Measurements from ENCODE around the gene SYNE2. TPM values are rescaled to one million over a fixed set of nuclear protein-coding genes. Genes with fewer than 3 reads are reported as not detected.

The SYNE2 gene
- total RNA-seq, 2 donors from 2014 or later = 147 to 153 TPM

DNA sequence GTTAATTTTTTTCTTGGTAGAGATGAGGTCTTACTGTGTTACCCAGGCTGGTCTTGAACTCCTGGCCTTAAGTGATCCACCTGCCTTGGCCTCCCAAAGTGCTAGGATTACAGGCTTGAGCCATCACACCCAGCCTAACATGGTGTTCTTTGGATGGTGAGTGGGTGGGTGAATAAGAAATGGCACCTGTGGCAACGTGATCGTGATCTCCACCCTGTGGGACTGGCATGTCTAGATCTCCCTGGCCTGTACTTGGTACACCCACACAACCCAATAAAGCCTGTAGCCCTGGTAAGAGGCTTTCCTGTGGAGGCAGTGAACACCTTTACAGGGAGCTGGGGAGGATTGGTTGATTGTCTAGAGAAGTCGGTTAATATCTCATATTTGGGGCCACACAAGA is 25.2 kb downstream of the SYNE2 start:
- intact Hi-C loops (cut with DNase I) = no loop called here
- Histone ChIP-seq H3K4me1 (peaks cover 11% of the 10 kb centered on the region), H3K9me3 (no peaks in the 10 kb centered on the region), H3K4me3 (no peak overlapping the region), H3K27ac (peak overlapping the region; percentile 61), H3K36me3 (no peaks in the 10 kb centered on the region), H3K9ac (ENCODE audit: low read depth in 2 of 2, low read length in 2 of 2) (no peak overlapping the region), H3K27me3 (no peaks in the 10 kb centered on the region)
- no peak for DNase-seq
- TF ChIP-seq, protein P1, sequence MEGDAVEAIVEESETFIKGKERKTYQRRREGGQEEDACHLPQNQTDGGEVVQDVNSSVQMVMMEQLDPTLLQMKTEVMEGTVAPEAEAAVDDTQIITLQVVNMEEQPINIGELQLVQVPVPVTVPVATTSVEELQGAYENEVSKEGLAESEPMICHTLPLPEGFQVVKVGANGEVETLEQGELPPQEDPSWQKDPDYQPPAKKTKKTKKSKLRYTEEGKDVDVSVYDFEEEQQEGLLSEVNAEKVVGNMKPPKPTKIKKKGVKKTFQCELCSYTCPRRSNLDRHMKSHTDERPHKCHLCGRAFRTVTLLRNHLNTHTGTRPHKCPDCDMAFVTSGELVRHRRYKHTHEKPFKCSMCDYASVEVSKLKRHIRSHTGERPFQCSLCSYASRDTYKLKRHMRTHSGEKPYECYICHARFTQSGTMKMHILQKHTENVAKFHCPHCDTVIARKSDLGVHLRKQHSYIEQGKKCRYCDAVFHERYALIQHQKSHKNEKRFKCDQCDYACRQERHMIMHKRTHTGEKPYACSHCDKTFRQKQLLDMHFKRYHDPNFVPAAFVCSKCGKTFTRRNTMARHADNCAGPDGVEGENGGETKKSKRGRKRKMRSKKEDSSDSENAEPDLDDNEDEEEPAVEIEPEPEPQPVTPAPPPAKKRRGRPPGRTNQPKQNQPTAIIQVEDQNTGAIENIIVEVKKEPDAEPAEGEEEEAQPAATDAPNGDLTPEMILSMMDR (IDR thresholded peaks at IDR 0.05) = no peak

DNA sequence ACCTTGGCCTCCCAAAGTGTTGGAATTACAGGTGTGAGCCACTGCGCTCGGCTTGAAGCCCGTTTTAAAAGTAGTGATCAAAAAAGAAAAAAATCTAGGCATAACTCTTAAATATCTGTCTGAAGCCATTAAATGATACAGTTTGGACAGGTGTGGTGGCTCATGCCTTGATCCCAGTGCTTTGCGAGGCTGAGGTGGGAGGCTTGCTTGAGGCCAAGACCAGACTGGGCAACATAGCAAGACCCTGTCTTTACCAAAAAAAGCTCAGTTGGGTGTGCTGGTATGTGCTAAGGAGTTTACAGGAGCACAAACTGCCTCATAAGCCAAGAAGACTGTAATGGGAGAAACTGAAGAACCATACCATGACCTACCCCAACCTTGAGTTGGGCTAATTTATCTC is 26.0 kb downstream of the SYNE2 start:
- Histone ChIP-seq H3K4me1 (peaks cover 11% of the 10 kb centered on the region), H3K4me3 (no peak overlapping the region), H3K36me3 (no peaks in the 10 kb centered on the region), H3K9me3 (no peaks in the 10 kb centered on the region), H3K9ac (ENCODE audit: low read depth in 2 of 2, low read length in 2 of 2) (no peak overlapping the region), H3K27ac (no peak overlapping the region), H3K27me3 (no peaks in the 10 kb centered on the region)
- intact Hi-C loops (cut with DNase I) = no loop called here
- TF ChIP-seq, protein P1 (IDR thresholded peaks at IDR 0.05) = no peak
- no peak for DNase-seq

DNA sequence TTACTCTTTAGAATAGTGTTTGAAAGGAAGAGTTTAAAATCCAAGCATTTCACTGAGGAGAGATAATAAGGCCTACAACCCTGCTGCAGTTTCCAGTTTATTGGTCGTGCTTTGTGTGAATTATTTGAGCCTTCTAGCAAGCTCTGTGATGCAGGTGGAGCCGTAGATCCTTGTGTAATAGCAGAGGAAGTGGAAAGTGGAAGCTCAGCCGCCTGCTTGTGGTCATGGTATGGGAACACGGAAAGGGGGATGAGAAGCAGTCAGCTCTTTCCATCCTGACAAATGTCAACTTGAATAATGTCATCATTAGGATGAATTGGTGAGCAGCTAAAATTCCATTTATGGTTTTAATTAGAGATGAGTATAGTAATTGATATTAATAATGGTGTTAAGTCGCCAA is 29.1 kb downstream of the SYNE2 start:
- no peaks in the 10 kb centered on the region for H3K9me3 ChIP-seq
- H3K27ac ChIP-seq = no peak overlapping the region
- peaks cover 10% of the 10 kb centered on the region for H3K4me1 ChIP-seq
- H3K9ac ChIP-seq (ENCODE audit: low read depth in 2 of 2, low read length in 2 of 2) = no peak overlapping the region
- H3K27me3 ChIP-seq = no peaks in the 10 kb centered on the region
- intact Hi-C loops (cut with DNase I) = no loop called here
- DNase-seq = no peak
- no peak overlapping the region for H3K4me3 ChIP-seq
- no peaks in the 10 kb centered on the region for H3K36me3 ChIP-seq
- TF ChIP-seq, protein P1 (IDR thresholded peaks at IDR 0.05) = no peak

DNA sequence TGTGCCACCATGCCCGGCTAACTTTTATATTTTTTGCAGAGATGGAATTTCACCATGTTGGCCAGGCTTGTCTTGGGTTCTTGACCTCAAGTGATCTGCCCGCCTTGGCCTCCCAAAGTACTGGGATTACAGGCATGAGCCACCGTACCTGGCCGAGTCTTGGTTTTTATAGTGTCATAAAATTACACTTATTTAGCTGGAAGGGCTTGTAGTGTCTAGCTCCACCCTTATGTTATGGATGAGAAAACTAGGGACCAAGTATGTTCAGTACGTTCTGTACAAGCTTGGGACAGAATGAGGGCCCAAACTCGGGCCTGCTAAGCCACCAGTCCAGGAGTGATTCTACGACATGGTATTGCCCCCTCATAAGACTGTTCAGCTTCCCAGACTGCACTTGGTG is 35.1 kb downstream of the SYNE2 start:
- Histone ChIP-seq H3K9ac (ENCODE audit: low read depth in 2 of 2, low read length in 2 of 2) (no peak overlapping the region), H3K9me3 (no peaks in the 10 kb centered on the region), H3K27me3 (no peaks in the 10 kb centered on the region), H3K27ac (no peak overlapping the region), H3K4me3 (no peak overlapping the region), H3K36me3 (no peaks in the 10 kb centered on the region), H3K4me1 (peaks cover 11% of the 10 kb centered on the region)
- TF ChIP-seq, protein P1 (IDR thresholded peaks at IDR 0.05) = no peak
- intact Hi-C loops (cut with DNase I) = no loop called here
- no peak for DNase-seq

DNA sequence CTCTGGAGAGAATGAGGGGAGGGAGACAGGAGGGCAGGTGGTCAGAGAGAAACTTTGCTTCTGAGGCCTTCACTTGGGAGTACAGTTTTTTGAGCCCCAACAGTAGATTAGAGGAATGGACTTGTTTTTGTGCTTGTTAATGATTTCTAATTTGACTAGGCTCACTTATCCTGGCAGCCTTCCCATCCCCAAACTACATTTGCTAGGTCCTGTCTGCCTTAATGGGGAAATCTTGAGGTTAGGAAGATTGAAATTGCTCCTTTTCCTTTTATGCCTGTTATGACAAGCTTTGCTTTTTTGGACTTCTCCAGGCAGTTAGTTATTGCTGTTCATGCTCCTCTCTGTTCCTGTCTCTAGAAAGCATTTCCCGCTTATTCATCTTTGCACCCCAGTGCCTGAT is 37.7 kb downstream of the SYNE2 start:
- Histone ChIP-seq H3K27ac (no peak overlapping the region), H3K9ac (ENCODE audit: low read depth in 2 of 2, low read length in 2 of 2) (no peak overlapping the region), H3K9me3 (no peaks in the 10 kb centered on the region), H3K4me3 (no peak overlapping the region), H3K36me3 (no peaks in the 10 kb centered on the region), H3K4me1 (peaks cover 11% of the 10 kb centered on the region), H3K27me3 (no peaks in the 10 kb centered on the region)
- TF ChIP-seq, protein P1 (IDR thresholded peaks at IDR 0.05) = no peak
- DNase-seq = no peak
- intact Hi-C loops (cut with DNase I) = no loop called here
